Subcutaneous adipose tissue (tissue), 4 donors: ENCODE measurements around the gene PIK3CA. TPM values are rescaled to one million over a fixed set of nuclear protein-coding genes. Genes with fewer than 3 reads are reported as not detected.

Experiments used
- small RNA-seq: library from RNA; depleted of rRNA; stranded (forward); fragments of <200 nt; gene quantifications from one replicate; pipeline ENCODE3, GENCODE V24; 2016
- total RNA-seq, 4 donors: library from RNA; depleted of rRNA; stranded (reverse); fragments of >200 nt; gene quantifications; one replicate each; pipeline ENCODE4 v1.1.0, GENCODE V29; 2016
- TF ChIP-seq, protein P1 (sequence below): fragments of 450-650 bp; IDR thresholded peaks from one replicate; pipeline ENCODE4 v1.5.1; 2016; ENCODE audit warnings: low read depth, mild to moderate bottlenecking, control low read depth, antibody characterized with exemption, moderate library complexity

Gene PIK3CA
- total RNA-seq, 4 donors from 2014 or later, result 45.2 to 81.7 (median 61.3) TPM

DNA sequence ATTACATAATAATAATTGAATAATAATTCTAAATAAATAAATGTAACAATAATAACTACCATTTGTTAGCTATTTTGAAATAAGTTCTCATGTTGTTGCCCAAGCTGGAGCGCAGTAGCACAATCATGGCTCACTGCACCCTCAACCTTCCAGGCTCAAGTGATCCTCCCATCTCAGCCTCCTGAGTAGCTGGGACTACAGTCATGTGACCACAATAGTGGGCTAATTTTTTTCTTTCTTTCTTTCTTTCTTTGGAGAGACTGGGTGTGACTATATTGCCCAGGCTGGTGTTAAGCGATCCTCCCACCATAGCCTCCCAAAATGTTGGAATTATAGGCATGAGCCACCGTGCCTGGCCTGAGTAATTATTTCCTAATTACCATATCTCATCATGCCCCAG is 133.7 kb downstream of the PIK3CA start:
- TF ChIP-seq, protein P1, sequence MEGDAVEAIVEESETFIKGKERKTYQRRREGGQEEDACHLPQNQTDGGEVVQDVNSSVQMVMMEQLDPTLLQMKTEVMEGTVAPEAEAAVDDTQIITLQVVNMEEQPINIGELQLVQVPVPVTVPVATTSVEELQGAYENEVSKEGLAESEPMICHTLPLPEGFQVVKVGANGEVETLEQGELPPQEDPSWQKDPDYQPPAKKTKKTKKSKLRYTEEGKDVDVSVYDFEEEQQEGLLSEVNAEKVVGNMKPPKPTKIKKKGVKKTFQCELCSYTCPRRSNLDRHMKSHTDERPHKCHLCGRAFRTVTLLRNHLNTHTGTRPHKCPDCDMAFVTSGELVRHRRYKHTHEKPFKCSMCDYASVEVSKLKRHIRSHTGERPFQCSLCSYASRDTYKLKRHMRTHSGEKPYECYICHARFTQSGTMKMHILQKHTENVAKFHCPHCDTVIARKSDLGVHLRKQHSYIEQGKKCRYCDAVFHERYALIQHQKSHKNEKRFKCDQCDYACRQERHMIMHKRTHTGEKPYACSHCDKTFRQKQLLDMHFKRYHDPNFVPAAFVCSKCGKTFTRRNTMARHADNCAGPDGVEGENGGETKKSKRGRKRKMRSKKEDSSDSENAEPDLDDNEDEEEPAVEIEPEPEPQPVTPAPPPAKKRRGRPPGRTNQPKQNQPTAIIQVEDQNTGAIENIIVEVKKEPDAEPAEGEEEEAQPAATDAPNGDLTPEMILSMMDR, result no peak

DNA sequence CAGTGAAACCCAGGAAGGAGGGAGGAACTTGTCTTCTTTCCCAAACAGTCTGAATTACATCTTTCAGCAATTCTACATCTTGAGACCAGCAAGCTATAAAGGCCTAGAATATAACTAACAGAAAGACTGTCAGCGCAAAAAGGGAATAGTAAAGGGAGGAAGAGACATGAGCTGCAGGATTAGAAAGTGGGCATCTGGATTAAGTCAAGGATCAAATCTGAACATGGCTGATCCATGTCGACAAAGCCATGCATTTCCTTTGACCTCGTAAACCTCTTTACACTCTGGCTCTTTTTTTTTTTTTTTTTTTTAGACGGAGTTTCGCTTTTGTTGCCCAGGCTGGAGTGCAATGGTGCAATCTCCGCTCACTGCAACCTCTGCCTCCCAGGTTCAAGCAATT is 138.2 kb downstream of the PIK3CA start:
- TF ChIP-seq, protein P1, result no peak

DNA sequence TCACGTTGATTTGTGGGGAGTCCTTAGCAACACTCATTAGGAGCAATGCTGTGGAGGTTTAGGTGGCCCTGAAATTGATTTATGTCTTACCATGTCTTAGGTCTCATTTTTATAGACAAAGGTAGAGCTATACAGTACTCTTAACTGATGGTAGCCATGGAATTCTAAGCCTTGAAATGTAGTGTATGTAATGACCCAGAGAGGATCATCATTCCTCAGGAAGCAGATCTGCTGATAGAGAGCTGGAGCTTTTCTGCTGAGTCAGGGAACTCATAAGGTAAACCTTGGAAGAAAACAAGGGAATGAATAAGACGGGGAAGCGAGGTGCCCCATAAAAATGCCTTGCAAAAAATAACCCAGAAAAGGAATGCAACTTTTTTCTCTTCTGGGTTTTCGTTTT is 140.7 kb downstream of the PIK3CA start:
- TF ChIP-seq, protein P1, result no peak

GRCh38 chr3:179289295-179289694 is 141.1 kb downstream of the PIK3CA start:
- TF ChIP-seq, protein P1, result no peak

Small RNA genes lying within 50 kb of the gene (small RNA-seq; reads per million reads assigned to genes)
- gene RF00402, result not detected

Other genes with a start within 250 kb of the PIK3CA start
- 10 to 100 TPM in 2 of 4 donors, 1 to 10 TPM in 2; 7.3 to 16.5 (median 10.7) TPM for gene ZMAT3, start 76.5 kb upstream of the PIK3CA start, total RNA-seq
- 1 to 10 TPM; 2.2 to 4.3 (median 2.8) TPM for gene KCNMB3, start 102.8 kb downstream of the PIK3CA start, total RNA-seq
- 10 to 100 TPM; 36.5 to 46.5 (median 41.6) TPM for gene ZNF639, start 174.7 kb downstream of the PIK3CA start, total RNA-seq
- gene MFN1, start 199.4 kb downstream of the PIK3CA start, total RNA-seq, result 10 to 100 TPM; 42.2 to 51.7 (median 47.2) TPM